Measurements from ENCODE around the gene PDE11A. TPM values are rescaled to one million over a fixed set of nuclear protein-coding genes. Genes with fewer than 3 reads are reported as not detected.

The PDE11A gene
- total and polyA plus RNA-seq, 2 experiments from 2014 or later = 0.08 to 0.73 TPM

DNA sequence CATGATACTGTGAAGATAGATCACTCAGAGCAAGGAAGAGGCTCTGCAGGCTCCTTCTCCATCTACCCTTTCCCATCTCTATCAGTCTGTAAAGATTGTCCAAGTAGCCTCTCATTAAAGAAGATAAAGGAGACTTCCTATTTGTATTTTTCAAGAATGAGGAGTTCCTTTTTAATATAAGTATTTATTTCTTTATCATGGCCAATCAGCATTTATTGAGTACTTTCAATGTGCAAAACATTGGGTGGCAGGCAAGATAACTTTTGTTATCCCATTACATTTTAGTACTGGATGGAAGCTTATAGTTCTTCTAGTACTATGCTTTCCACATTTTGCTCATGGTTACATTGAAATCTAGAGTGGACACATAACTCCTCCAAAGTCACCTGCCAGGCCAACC, 3.6 kb upstream of the PDE11A start:
- Mint-ChIP-seq H3K27ac (no peak overlapping the region), H3K4me1 (peaks cover 9% of the 10 kb centered on the region), H3K9me3 (no peaks in the 10 kb centered on the region; the same call in 2 of the 3 replicates), H3K27me3 (ENCODE audit: insufficient read depth, low read depth, poor library complexity) (peaks cover 15% of the 10 kb centered on the region), H3K36me3 (ENCODE audit: low read depth) (no peaks in the 10 kb centered on the region), H3K4me3 (no peak overlapping the region)
- H3K36me3 ChIP-seq (ENCODE audit: insufficient read depth) = no peaks in the 10 kb centered on the region
- DNase-seq (ENCODE audit: low spot score) = no peak
- no peak overlapping the region for H3K4me3 ChIP-seq
- no peak for ATAC-seq
- TF ChIP-seq ZNF114 (CRISPR knock-in tag; IDR thresholded peaks at IDR 0.05) (no peak), EZH2 (IDR thresholded peaks at IDR 0.05; ENCODE audit: low read depth, unreplicated experiment) (no peak), NANOG (IDR thresholded peaks at IDR 0.05; ENCODE audit: borderline replicate concordance) (no peak), STAT1 (IDR thresholded peaks at IDR 0.05; ENCODE audit: unreplicated experiment) (no peak), ZNF331 (CRISPR knock-in tag; IDR thresholded peaks at IDR 0.05; ENCODE audit: low read depth) (no peak), EZH2phosphoT487 (IDR thresholded peaks at IDR 0.05; ENCODE audit: unreplicated experiment) (no peak), JUNB (IDR thresholded peaks at IDR 0.05; ENCODE audit: unreplicated experiment) (no peak), POLR2AphosphoS5 (IDR thresholded peaks at IDR 0.05; ENCODE audit: low read depth) (no peak)
- TF ChIP-seq, protein P1, sequence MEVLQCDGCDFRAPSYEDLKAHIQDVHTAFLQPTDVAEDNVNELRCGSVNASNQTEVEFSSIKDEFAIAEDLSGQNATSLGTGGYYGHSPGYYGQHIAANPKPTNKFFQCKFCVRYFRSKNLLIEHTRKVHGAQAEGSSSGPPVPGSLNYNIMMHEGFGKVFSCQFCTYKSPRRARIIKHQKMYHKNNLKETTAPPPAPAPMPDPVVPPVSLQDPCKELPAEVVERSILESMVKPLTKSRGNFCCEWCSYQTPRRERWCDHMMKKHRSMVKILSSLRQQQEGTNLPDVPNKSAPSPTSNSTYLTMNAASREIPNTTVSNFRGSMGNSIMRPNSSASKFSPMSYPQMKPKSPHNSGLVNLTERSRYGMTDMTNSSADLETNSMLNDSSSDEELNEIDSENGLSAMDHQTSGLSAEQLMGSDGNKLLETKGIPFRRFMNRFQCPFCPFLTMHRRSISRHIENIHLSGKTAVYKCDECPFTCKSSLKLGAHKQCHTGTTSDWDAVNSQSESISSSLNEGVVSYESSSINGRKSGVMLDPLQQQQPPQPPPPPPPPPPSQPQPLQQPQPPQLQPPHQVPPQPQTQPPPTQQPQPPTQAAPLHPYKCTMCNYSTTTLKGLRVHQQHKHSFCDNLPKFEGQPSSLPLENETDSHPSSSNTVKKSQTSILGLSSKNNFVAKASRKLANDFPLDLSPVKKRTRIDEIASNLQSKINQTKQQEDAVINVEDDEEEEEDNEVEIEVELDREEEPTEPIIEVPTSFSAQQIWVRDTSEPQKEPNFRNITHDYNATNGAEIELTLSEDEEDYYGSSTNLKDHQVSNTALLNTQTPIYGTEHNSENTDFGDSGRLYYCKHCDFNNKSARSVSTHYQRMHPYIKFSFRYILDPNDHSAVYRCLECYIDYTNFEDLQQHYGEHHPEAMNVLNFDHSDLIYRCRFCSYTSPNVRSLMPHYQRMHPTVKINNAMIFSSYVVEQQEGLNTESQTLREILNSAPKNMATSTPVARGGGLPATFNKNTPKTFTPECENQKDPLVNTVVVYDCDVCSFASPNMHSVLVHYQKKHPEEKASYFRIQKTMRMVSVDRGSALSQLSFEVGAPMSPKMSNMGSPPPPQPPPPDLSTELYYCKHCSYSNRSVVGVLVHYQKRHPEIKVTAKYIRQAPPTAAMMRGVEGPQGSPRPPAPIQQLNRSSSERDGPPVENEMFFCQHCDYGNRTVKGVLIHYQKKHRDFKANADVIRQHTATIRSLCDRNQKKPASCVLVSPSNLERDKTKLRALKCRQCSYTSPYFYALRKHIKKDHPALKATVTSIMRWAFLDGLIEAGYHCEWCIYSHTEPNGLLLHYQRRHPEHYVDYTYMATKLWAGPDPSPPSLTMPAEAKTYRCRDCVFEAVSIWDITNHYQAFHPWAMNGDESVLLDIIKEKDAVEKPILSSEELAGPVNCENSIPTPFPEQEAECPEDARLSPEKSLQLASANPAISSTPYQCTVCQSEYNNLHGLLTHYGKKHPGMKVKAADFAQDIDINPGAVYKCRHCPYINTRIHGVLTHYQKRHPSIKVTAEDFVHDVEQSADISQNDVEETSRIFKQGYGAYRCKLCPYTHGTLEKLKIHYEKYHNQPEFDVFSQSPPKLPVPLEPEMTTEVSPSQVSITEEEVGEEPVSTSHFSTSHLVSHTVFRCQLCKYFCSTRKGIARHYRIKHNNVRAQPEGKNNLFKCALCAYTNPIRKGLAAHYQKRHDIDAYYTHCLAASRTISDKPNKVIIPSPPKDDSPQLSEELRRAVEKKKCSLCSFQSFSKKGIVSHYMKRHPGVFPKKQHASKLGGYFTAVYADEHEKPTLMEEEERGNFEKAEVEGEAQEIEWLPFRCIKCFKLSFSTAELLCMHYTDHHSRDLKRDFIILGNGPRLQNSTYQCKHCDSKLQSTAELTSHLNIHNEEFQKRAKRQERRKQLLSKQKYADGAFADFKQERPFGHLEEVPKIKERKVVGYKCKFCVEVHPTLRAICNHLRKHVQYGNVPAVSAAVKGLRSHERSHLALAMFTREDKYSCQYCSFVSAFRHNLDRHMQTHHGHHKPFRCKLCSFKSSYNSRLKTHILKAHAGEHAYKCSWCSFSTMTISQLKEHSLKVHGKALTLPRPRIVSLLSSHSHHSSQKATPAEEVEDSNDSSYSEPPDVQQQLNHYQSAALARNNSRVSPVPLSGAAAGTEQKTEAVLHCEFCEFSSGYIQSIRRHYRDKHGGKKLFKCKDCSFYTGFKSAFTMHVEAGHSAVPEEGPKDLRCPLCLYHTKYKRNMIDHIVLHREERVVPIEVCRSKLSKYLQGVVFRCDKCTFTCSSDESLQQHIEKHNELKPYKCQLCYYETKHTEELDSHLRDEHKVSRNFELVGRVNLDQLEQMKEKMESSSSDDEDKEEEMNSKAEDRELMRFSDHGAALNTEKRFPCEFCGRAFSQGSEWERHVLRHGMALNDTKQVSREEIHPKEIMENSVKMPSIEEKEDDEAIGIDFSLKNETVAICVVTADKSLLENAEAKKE (CRISPR knock-in tag; IDR thresholded peaks at IDR 0.05) = no peak
- TF ChIP-seq, protein P2, sequence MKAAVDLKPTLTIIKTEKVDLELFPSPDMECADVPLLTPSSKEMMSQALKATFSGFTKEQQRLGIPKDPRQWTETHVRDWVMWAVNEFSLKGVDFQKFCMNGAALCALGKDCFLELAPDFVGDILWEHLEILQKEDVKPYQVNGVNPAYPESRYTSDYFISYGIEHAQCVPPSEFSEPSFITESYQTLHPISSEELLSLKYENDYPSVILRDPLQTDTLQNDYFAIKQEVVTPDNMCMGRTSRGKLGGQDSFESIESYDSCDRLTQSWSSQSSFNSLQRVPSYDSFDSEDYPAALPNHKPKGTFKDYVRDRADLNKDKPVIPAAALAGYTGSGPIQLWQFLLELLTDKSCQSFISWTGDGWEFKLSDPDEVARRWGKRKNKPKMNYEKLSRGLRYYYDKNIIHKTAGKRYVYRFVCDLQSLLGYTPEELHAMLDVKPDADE (IDR thresholded peaks at IDR 0.05) = no peak
- TF ChIP-seq, protein P3, sequence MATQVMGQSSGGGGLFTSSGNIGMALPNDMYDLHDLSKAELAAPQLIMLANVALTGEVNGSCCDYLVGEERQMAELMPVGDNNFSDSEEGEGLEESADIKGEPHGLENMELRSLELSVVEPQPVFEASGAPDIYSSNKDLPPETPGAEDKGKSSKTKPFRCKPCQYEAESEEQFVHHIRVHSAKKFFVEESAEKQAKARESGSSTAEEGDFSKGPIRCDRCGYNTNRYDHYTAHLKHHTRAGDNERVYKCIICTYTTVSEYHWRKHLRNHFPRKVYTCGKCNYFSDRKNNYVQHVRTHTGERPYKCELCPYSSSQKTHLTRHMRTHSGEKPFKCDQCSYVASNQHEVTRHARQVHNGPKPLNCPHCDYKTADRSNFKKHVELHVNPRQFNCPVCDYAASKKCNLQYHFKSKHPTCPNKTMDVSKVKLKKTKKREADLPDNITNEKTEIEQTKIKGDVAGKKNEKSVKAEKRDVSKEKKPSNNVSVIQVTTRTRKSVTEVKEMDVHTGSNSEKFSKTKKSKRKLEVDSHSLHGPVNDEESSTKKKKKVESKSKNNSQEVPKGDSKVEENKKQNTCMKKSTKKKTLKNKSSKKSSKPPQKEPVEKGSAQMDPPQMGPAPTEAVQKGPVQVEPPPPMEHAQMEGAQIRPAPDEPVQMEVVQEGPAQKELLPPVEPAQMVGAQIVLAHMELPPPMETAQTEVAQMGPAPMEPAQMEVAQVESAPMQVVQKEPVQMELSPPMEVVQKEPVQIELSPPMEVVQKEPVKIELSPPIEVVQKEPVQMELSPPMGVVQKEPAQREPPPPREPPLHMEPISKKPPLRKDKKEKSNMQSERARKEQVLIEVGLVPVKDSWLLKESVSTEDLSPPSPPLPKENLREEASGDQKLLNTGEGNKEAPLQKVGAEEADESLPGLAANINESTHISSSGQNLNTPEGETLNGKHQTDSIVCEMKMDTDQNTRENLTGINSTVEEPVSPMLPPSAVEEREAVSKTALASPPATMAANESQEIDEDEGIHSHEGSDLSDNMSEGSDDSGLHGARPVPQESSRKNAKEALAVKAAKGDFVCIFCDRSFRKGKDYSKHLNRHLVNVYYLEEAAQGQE (IDR thresholded peaks at IDR 0.05; ENCODE audit: unreplicated experiment) = no peak
- TF ChIP-seq, protein P4, sequence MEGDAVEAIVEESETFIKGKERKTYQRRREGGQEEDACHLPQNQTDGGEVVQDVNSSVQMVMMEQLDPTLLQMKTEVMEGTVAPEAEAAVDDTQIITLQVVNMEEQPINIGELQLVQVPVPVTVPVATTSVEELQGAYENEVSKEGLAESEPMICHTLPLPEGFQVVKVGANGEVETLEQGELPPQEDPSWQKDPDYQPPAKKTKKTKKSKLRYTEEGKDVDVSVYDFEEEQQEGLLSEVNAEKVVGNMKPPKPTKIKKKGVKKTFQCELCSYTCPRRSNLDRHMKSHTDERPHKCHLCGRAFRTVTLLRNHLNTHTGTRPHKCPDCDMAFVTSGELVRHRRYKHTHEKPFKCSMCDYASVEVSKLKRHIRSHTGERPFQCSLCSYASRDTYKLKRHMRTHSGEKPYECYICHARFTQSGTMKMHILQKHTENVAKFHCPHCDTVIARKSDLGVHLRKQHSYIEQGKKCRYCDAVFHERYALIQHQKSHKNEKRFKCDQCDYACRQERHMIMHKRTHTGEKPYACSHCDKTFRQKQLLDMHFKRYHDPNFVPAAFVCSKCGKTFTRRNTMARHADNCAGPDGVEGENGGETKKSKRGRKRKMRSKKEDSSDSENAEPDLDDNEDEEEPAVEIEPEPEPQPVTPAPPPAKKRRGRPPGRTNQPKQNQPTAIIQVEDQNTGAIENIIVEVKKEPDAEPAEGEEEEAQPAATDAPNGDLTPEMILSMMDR (conservative IDR thresholded peaks at IDR 0.05; ENCODE audit: low read depth in 2 of 2) = no peak
- H2AFZ ChIP-seq = no peak overlapping the region
- peaks cover 27% of the 10 kb centered on the region for H3K27me3 ChIP-seq (ENCODE audit: insufficient read depth)
- H3K9me2 ChIP-seq (ENCODE audit: insufficient read depth) = peaks cover 7% of the 10 kb centered on the region; the same call in 1 of the 2 replicates
- no peak overlapping the region for H3K4me2 ChIP-seq
- peaks cover 6% of the 10 kb centered on the region; the same call in 1 of the 2 replicates for H3K4me1 ChIP-seq (ENCODE audit: insufficient read depth)
- no peaks in the 10 kb centered on the region for H3F3A ChIP-seq (replicated peaks; ENCODE audit: low read depth)
- no peaks in the 10 kb centered on the region for H4K20me1 ChIP-seq (replicated peaks; ENCODE audit: insufficient read depth)
- no peak overlapping the region for H3K27ac ChIP-seq (ENCODE audit: low read depth)
- H3K79me2 ChIP-seq (replicated peaks; ENCODE audit: insufficient read depth) = no peaks in the 10 kb centered on the region
